Suppressor macrophage treated with lipopolysaccharide for 4 hours (primary cell): ENCODE measurements around the gene FBXO38.
A peak's percentile ranks its signal among the peaks of the same experiment; 100 is the strongest.

Experiments
- DNase-seq: peaks from one replicate; pipeline ENCODE4 v3.0.0-alpha.2; 2020

FBXO38 gene

DNA sequence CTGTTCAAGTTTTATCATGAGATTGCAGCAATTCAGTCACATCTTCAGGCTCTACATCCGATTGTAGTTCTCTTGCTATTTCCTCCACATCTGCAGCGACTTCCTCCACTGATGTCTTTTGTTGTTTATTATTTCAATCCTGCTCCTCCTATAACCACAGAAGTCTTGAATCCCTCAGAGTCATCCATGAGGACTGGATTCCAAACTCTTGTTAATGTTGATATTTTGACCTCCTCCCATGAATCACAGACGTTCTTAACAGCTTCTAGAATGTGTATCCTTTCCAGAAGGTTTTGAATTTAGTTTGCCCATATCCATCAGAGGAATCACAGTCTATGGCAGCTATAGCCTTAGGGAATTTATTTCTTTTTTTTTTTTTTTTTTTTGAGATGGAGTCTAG lies 3.6 kb downstream of the FBXO38 start:
- no peak for DNase-seq

DNA sequence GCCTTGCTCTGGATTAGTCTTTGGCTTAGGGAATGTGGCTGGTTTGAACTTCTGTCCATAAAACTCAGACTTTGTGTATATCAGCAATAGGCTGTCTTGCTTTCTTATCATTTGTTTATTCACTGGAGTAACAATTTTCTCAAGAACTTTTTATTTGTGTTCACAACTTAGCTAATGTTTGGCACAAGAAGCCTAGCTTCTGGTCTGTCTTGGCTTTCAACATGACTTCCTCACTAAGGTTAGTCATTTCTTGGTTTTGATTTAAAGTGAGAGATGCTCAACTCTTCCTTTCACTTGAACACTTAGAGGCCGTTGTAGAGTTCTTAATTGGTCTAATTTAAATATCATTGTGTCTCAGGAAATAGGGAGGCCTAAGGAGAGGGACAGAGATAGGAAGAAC lies 4.9 kb downstream of the FBXO38 start:
- DNase-seq: no peak

GRCh38 chr5:148390914-148391313 lies 7.2 kb downstream of the FBXO38 start:
- DNase-seq: no peak

DNA sequence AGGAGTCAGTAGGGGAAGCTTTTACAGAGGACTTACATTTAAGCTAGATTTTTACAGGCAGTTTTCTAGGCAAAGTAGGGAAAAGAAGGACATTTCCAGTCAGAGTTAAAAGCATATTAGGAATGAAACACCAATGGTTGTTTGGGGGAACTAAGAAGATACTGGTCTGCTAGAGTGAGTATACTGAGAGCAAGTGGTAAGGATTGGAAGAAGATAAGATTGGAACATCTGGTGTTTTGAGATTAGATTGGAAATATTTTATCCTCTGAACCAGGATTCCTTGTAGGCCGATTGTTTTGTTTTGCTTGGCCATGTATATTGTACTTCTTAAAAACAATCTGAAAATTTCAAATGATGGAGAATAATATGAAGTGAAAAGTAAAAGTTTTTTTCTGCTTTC lies 7.7 kb downstream of the FBXO38 start:
- no peak for DNase-seq

DNA sequence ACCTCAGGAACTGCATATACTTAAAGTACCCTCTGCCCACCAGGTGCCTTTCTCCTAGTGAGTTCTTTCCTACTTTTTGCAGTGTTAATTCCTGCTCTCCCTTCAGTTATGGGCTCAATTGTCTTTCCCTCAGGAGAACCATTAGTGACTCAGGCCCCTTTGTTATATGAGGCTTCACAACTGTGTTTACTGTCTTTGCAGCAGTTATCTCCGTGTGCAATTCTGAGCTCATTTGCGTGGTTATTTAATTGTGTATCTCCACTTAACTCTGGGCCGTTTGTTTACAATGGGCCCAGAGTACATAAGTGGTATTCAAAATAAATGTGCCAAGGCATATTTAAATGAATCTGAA lies 9.6 kb downstream of the FBXO38 start:
- DNase-seq: no peak

DNA sequence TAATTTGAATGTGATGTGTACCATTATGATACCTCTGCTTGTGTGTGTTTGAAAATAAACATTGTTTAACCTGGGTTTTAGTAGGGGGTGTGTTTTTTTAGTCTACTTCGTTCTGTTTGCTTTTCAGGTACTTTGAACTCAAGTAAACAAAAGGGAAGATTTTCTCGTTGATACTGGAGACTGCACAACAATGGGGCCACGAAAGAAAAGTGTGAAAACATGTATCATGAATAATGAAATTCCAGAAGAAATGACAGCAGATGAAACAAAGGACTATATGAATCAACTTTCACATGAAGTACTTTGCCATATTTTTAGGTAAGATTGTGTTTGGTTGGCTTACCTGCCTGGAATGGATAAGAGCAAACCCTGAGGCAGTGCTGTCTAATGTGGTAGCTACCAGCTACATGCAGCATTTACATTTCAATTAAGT lies 10.8 kb downstream of the FBXO38 start:
- no peak for DNase-seq

DNA sequence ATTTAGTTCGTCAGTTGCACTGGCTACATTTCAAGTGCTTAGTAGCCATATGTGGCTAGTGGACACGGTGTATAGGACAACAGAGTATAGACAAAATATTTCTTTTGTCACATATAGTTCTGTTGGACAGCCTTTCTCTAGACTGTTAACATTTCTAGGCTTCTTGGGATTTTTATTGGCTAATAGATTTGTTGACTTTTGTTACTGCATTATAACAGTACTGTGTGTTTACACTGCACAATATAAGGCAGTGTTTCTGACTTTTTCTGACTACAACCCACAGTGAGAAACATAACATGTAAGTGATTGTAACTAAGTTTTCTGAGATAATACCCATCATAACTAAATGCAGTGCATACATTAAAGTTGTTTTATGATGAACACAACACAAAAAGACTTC lies 11.3 kb downstream of the FBXO38 start:
- DNase-seq: no peak

GRCh38 chr5:148397968-148398595 lies 14.3 kb downstream of the FBXO38 start:
- no peak for DNase-seq

DNA sequence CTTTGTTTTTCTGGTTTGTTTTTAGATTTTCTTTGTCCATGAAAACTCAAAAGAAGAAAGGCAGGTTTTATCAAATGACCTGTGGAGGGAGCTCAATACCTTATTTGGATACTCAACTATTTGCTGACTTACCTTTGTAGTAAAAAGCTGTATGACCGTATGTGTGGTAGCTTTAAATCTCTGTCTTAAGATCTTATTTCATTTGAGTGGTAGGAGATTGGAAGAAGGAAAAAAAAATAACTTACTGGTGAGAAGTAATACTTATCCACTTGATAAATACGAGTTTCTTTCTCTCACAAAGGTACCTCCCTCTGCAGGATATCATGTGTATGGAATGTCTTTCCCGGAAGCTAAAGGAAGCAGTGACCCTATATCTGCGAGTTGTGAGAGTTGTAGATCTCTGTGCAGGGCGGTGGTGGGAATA lies 15.0 kb downstream of the FBXO38 start:
- DNase-seq: no peak

DNA sequence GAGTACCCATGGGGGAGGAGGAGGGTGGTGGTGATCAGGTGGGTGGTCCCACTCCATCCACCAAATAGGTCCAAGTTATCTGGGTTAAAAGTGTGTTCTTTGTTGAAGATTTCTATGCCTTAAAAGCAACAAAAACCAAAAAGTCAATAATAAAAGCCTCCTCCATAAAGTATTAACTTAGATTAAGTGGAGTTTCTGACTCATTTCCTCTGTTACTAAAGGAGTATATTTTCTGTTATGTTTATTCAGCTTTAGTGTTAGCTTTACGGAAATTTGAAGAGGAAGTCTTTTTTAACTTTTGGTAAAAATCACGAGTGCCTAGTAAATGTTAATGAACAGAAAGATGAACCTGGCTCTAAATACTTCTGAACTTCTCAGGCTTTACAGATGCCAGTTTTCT lies 17.8 kb downstream of the FBXO38 start:
- peak; percentile 46 for DNase-seq

DNA sequence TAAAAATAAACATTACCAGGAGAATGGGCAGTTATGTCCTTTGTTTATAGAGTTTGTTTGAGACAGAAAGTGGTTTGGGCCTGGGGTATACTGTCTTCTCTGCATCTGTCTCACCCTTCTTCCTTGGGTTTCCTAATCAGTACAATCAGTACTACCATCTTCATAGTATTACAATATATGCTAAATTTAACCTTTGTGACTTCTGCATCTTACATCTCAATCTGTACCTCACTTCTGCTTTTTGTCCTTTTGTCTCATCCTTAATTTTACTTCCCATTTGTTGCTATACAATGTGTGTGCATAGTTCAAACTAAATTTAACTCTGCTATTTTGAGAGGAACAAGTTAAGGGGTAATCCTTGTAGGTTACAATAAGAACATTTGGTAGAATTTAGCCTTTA lies 19.6 kb downstream of the FBXO38 start:
- DNase-seq: peak; percentile 70

- no peak for DNase-seq
Measured at GRCh38 chr5:148406406-148406805, 22.6 kb downstream of the FBXO38 start.

- DNase-seq: no peak
Measured at GRCh38 chr5:148408092-148408491, 24.3 kb downstream of the FBXO38 start.

DNA sequence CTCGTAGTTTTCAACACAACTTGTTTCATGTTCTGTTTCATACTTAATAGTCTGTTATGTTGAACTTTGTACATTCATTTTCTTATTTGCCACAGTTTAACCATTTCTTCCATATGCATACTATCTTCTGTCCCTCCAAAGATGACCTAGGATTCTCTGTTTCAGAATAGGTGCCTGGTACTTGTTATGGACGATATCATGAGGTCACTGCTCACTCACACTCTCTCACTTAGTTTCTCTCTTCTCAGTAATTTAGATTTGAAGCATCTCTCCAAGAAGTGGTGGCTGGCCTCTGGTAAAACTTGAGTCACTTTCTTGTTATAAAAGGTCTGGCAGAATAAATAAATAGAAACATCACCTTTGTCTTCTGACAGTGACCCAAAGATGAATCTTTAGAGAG lies 28.4 kb downstream of the FBXO38 start:
- DNase-seq: no peak

DNA sequence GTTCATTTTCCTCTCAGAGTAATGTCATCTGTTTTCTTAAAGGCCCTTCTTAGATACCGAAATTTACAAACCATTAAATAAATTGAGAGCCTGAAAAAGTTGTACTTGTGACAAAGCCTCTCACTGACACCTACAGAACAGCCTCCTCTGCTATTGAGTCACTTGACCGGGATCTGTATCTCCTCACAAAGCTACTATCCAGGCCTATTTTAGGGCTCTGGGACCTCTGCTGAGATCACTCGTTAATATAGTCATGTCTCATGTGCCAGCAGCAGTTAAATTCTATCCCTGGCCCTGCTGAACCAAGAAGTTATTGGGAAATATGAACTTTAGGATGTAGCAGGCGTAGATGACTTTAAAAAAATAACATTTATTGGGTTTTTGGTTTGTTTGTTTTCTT lies 31.1 kb downstream of the FBXO38 start:
- peak; percentile 39 for DNase-seq

DNA sequence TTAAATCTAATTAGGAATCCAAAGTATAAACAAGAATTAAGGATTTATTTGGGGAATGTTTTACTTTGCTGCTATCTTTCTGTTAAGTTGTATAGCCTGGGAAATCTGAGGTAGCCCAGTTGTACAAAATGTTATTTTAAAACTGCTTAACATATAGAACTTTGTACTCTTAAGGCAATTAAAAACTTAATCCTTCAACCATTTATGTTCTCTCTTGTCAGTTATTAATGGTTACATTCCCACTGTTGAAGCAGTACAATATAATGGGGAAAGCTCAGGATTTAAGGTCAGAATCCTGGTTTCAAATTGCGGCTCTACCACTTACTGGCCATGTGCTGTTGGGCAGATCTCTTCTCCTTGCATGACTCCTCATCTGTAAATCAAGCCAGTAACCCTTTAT lies 32.7 kb downstream of the FBXO38 start:
- no peak for DNase-seq

- no peak for DNase-seq
Measured at GRCh38 chr5:148416921-148417320, 33.2 kb downstream of the FBXO38 start.

GRCh38 chr5:148418511-148418910 lies 34.8 kb downstream of the FBXO38 start:
- peak; percentile 13 for DNase-seq

GRCh38 chr5:148421661-148422060 lies 37.9 kb downstream of the FBXO38 start:
- no peak for DNase-seq

DNA sequence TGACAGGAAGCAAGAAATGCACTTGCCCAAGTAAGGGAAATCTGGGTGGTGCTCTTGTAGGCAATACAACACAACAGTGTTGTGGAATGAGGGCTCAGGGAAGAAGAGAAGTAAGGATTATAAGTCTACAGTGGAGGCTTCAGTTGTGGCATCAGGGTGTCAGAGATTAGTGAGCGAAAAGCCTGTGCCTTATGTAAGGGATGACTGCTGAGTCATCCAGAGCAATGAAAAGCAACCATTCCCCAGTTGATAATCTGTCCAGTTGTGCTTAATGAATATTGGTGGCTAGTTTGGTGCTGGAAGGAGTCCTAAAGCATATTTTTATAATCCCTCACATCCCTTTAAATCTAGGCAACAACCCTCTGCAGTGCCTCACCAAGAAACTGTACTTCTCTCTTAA lies 42.0 kb downstream of the FBXO38 start:
- no peak for DNase-seq

- no peak for DNase-seq
Measured at GRCh38 chr5:148426514-148426913, 42.8 kb downstream of the FBXO38 start.

- DNase-seq: no peak
Measured at GRCh38 chr5:148427370-148428042, 43.7 kb downstream of the FBXO38 start.

DNA sequence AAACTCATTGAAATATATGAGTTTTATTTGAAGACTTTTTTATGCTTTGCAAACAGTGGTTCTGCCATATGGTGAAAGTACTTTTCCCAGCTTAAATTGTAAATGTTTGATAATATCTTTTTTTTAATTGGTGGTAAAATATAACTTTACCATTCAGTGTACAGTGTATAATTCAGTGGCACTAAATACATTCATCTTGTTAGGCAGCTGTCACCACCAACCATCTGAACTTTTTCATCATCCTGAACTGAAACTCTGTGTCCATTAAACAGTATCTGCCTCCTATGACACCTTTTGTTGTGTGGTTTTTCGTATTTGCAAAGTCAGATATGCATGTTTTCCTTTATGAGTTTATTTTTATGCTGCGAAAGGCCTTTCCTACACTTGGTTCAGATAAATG lies 45.1 kb downstream of the FBXO38 start:
- no peak for DNase-seq

- DNase-seq: no peak
Measured at GRCh38 chr5:148433826-148434225, 50.1 kb downstream of the FBXO38 start.

- no peak for DNase-seq
Measured at GRCh38 chr5:148436029-148436428, 52.3 kb downstream of the FBXO38 start.
